Mesodermal cell (in vitro differentiated cells): Measurements from ENCODE around the gene ASPM.
"Not testable (repeated sequence)": the region's sequence is repeated elsewhere in the genome, so short reads cannot be mapped to it uniquely, and the experiment has no call there.

Experiments used
- H3K27ac ChIP-seq: 2 replicates; pipeline ENCODE4 v1.7.0; 2013; ENCODE audit warnings: mild to moderate bottlenecking, low read depth, low read length, moderate library complexity; ENCODE audit not compliant: severe bottlenecking
- H3K36me3 ChIP-seq: 2 replicates; pipeline ENCODE4 v1.7.1; 2013; ENCODE audit warnings: mild to moderate bottlenecking, low read length, moderate library complexity; ENCODE audit not compliant: control insufficient read depth, insufficient read depth
- H3K4me1 ChIP-seq: one replicate; pipeline ENCODE4 v1.7.1; 2013; ENCODE audit warnings: mild to moderate bottlenecking, low read length; ENCODE audit not compliant: insufficient read depth, control insufficient read depth, poor library complexity, severe bottlenecking
- H3K4me3 ChIP-seq: 2 replicates; pipeline ENCODE4 v1.7.0; 2013; ENCODE audit warnings: low read length, control low read depth, mild to moderate bottlenecking; ENCODE audit not compliant: insufficient read depth, poor library complexity, severe bottlenecking; ENCODE audit errors: extremely low read depth
- H3K9me3 ChIP-seq: 2 replicates; pipeline ENCODE4 v1.7.1; 2013; ENCODE audit warnings: mild to moderate bottlenecking, low read length, moderate library complexity; ENCODE audit not compliant: control insufficient read depth
- WGBS, 2 experiments: methylation state at CpG; one replicate each; pipeline ENCODE4 v1.1.5; 2013; ENCODE audit warnings: missing lambda C conversion rate in 2 of 2; ENCODE audit not compliant: insufficient coverage in 2 of 2; 5-methylcytosine and 5-hydroxymethylcytosine counted together

The ASPM gene

GRCh38 chr1:197103300-197103699 is 43.2 kb downstream of the ASPM start:
- H3K36me3 ChIP-seq = peaks cover 40% of the 10 kb centered on the region

GRCh38 chr1:197101978-197102377 is 44.5 kb downstream of the ASPM start:
- WGBS, 2 experiments = 83% methylated on average over 1 of the region's 3 CpGs; no CpG with 5 or more reads in 1 of the 2 experiments
- Histone ChIP-seq H3K9me3 (no peaks in the 10 kb centered on the region), H3K27ac (no peak overlapping the region), H3K36me3 (peaks cover 37% of the 10 kb centered on the region), H3K4me1 (peaks cover 6% of the 10 kb centered on the region), H3K4me3 (no peak overlapping the region)

More at GRCh38 chr1:197103300-197103699, 43.2 kb downstream of the ASPM start:
- Histone ChIP-seq H3K9me3 (no peaks in the 10 kb centered on the region), H3K4me3 (no peak overlapping the region), H3K4me1 (peaks cover 6% of the 10 kb centered on the region), H3K27ac (no peak overlapping the region)
- WGBS, 2 experiments = 92 to 100% methylated on average over 3 to 4 of the region's 5 CpGs

DNA sequence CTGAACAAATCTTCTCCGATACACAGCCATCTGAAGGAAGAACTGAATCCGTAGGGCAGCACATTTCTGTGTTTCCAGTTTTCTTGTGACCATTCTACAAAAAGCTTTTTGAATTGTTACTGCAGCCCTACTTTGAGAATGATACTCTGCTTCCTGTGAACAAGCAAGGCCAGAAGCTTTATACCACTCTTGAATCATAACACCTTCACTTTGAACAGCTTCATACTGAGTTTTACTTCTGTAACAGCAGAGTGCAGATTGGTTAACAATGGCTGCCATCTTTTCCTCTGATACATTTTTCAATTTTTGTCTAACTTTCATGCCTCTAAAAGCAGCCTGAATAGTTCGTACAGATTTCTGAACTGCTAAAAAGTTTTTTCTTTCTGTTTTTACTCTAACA is 45.8 kb downstream of the ASPM start:
- H3K27ac ChIP-seq = no peak overlapping the region
- H3K4me3 ChIP-seq = no peak overlapping the region
- 92 to 94% methylated on average over 2 to 3 of the region's 3 CpGs for WGBS, 2 experiments
- no peaks in the 10 kb centered on the region for H3K9me3 ChIP-seq
- peaks cover 35% of the 10 kb centered on the region for H3K36me3 ChIP-seq
- H3K4me1 ChIP-seq = peaks cover 6% of the 10 kb centered on the region

DNA sequence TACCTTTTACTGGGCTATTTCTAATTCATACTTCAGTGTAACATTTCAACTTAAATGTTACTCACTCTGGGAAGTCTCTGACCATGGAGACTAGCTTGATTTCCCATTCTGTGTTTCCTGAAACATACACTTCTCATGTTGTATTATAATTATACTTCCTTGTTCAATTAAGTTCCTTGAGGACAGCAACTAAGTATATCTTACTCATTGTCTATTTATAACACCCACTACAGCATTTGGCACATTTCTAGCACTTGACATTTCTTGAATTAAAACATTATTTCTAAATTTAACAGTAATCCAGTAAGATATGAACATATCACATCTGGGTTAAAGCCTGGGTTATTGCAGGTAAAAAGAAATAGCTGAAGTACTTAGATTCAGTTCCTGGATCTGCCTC is 47.0 kb downstream of the ASPM start:
- peaks cover 6% of the 10 kb centered on the region for H3K4me1 ChIP-seq
- peaks cover 33% of the 10 kb centered on the region for H3K36me3 ChIP-seq
- H3K27ac ChIP-seq = no peak overlapping the region
- no peak overlapping the region for H3K4me3 ChIP-seq
- H3K9me3 ChIP-seq = no peaks in the 10 kb centered on the region

DNA sequence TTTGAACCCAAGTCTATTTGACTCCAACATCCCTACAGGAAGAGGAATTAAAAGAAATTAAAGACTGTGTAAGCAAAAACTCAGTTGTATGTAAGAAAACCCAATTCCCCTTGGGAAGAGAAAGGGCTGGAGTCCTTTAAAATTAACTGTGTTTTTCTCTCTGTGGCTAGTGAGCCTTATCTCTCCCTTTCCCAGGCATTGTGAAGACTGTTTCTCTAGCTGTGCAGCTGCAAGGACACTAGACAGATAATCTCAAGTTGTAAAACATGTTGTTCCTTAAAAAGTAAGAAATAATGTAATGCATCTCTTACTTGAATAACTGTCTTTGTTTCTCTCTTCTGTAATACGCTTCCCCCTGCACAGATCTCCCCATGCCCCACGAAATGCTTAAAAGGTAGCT is 49.5 kb downstream of the ASPM start:
- H3K4me3 ChIP-seq, H3K4me1 ChIP-seq, H3K9me3 ChIP-seq, H3K27ac ChIP-seq: not testable (repeated sequence)
- WGBS, 2 experiments = 100% methylated on average over 2 of the region's 2 CpGs
- peaks cover 24% of the 10 kb centered on the region for H3K36me3 ChIP-seq

DNA sequence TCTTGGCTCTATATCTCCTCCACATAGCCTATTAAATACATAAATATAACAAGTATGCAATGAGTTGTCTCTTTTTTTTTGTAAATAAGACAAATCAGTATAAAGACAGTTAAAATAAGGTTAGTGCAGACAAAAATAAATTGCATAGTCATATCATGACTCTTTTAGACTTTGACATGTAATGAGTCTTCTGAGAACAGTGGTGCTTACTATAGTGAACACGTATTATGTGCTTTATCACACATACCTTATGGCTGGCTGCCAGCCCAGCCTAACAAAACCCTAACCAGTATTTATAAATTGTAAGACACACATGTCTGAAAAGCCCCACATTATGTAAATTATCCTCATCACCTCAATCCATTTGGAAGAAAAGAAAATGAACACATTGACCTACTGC is 50.3 kb downstream of the ASPM start:
- Histone ChIP-seq H3K4me1 (no peaks in the 10 kb centered on the region), H3K4me3 (no peak overlapping the region), H3K27ac (no peak overlapping the region), H3K9me3 (no peaks in the 10 kb centered on the region), H3K36me3 (peaks cover 32% of the 10 kb centered on the region)
- WGBS, 2 experiments = no CpG with 5 or more reads among the region's 1 CpG

DNA sequence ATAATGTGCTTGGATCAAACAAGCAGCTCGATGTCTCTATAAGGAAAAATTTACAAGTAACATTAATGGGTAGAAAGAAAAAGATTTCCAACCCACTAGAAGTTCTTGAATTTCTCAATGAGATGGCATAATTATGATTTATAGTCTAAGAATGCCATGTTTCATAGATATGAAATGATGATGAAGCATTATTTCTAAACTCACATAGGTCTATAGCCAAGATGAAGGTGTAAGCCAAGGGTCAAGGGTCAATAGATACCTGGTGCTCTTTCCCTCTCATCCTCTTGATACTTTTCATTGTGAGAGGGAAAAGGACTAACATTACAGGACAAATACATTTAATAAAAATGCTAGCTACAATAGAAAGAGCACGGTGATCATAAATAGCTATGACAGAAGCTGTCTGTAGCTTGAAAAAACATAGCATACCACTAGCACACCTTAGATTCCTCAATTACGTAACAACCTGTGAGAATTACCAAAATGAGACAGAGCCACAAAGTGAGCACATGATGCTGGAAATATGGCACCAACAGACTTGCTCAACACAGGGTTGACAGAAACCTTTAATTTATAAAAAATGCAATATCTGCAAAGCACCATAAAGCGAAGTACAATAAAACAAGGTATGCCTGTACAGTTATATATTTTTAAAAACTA is 53.1 kb downstream of the ASPM start:
- 92 to 100% methylated on average over 1 to 2 of the region's 4 CpGs for WGBS, 2 experiments
- Histone ChIP-seq H3K27ac (no peak overlapping the region), H3K4me1 (no peaks in the 10 kb centered on the region), H3K9me3 (no peaks in the 10 kb centered on the region), H3K36me3 (peaks cover 43% of the 10 kb centered on the region), H3K4me3 (no peak overlapping the region)

GRCh38 chr1:197092491-197093023 is 53.9 kb downstream of the ASPM start:
- H3K36me3 ChIP-seq = peaks cover 51% of the 10 kb centered on the region
- WGBS, 2 experiments = no CpG with 5 or more reads among the region's 1 CpG

GRCh38 chr1:197083474-197083873 is 63.0 kb downstream of the ASPM start:
- Histone ChIP-seq H3K4me3 (no peak overlapping the region), H3K36me3 (peaks cover 62% of the 10 kb centered on the region), H3K4me1 (no peaks in the 10 kb centered on the region), H3K9me3 (peaks cover 17% of the 10 kb centered on the region), H3K27ac (no peak overlapping the region)

More at GRCh38 chr1:197092491-197093023, 53.9 kb downstream of the ASPM start:
- no peaks in the 10 kb centered on the region for H3K4me1 ChIP-seq
- H3K4me3 ChIP-seq = no peak overlapping the region
- no peak overlapping the region for H3K27ac ChIP-seq
- no peaks in the 10 kb centered on the region for H3K9me3 ChIP-seq

- no peak overlapping the region for H3K4me3 ChIP-seq
- no peak overlapping the region for H3K27ac ChIP-seq
- H3K9me3 ChIP-seq = peaks cover 17% of the 10 kb centered on the region
- H3K4me1 ChIP-seq = no peaks in the 10 kb centered on the region
- H3K36me3 ChIP-seq = peaks cover 45% of the 10 kb centered on the region
- WGBS, 2 experiments = 87 to 100% methylated on average over 3 to 4 of the region's 5 CpGs
Observed at GRCh38 chr1:197081117-197081753, 65.2 kb downstream of the ASPM start.

GRCh38 chr1:197080323-197080722 is 66.1 kb downstream of the ASPM start:
- H3K36me3 ChIP-seq = peaks cover 38% of the 10 kb centered on the region
- no peak overlapping the region for H3K4me3 ChIP-seq
- 85% methylated on average over 2 of the region's 2 CpGs; no CpG with 5 or more reads in 1 of the 2 experiments for WGBS, 2 experiments
- no peaks in the 10 kb centered on the region for H3K4me1 ChIP-seq
- no peak overlapping the region for H3K27ac ChIP-seq
- peaks cover 17% of the 10 kb centered on the region for H3K9me3 ChIP-seq
